Tibial nerve (tissue), 4 donors: Measurements from ENCODE around the gene ZNF32.

Experiments used
- CTCF ChIP-seq, 5 experiments: fragments of 200-600 bp in 3 of 5; fragments of 450-650 bp in 2 of 5; sonication (generic) in 3 of 5; IDR thresholded peaks; one replicate each; pipeline ENCODE4 v1.5.1; 2016 to 2019; ENCODE audit warnings: antibody characterized with exemption in 5 of 5, mild to moderate bottlenecking in 3 of 5, moderate library complexity in 2 of 5
- EP300 ChIP-seq, 2 donors: sonication (generic); formaldehyde crosslinking; IDR thresholded peaks; one replicate each; pipeline ENCODE4 v1.6.1; 2017; ENCODE audit warnings: antibody characterized with exemption in 2 of 2, mild to moderate bottlenecking in 1 of 2
- POLR2A ChIP-seq, 2 donors: fragments of 450-650 bp; IDR thresholded peaks; one replicate each; pipeline ENCODE4 v1.6.1; 2017; ENCODE audit warnings: antibody characterized with exemption in 2 of 2, mild to moderate bottlenecking in 2 of 2, moderate library complexity in 2 of 2

GRCh38 chr10:43667317-43667731 lies 18.6 kb upstream of the ZNF32 start:
- peak; percentile 4 to 44 (median 15) for TF ChIP-seq CTCF (IDR thresholded peaks at IDR 0.05)
- no peak for TF ChIP-seq EP300 (IDR thresholded peaks at IDR 0.05)
- no peak for TF ChIP-seq POLR2A (IDR thresholded peaks at IDR 0.05)
